ENCODE results near the gene C1orf115.

Gene C1orf115

DNA sequence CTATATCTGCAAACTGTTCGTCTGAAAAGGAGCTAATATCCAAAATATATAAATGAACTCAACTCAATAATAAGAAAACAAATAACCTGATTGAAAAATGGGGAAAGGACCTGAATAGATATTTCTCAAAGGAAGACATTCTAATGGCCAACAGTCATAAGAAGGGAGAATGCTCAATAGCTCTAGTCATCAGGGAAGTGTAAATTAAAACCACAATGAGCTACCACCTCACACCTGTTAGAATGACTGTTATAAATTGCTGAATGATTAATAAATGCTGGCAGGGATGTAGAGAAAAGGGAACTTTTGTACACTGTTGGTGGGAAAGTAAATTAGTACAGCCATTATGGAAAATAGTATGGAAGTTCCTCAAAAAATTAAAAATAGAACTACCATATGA is 21.2 kb upstream of the C1orf115 start:
- in situ Hi-C loops (cut with HindIII; ENCODE audit: low sequenced_read_pairs), result no loop called here
- no peak overlapping the region for H3K4me3 ChIP-seq (ENCODE audit: low read depth, low read length)
- TF ChIP-seq, protein P1, sequence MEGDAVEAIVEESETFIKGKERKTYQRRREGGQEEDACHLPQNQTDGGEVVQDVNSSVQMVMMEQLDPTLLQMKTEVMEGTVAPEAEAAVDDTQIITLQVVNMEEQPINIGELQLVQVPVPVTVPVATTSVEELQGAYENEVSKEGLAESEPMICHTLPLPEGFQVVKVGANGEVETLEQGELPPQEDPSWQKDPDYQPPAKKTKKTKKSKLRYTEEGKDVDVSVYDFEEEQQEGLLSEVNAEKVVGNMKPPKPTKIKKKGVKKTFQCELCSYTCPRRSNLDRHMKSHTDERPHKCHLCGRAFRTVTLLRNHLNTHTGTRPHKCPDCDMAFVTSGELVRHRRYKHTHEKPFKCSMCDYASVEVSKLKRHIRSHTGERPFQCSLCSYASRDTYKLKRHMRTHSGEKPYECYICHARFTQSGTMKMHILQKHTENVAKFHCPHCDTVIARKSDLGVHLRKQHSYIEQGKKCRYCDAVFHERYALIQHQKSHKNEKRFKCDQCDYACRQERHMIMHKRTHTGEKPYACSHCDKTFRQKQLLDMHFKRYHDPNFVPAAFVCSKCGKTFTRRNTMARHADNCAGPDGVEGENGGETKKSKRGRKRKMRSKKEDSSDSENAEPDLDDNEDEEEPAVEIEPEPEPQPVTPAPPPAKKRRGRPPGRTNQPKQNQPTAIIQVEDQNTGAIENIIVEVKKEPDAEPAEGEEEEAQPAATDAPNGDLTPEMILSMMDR (IDR thresholded peaks at IDR 0.05; ENCODE audit: low read depth, low read length, missing control alignments), result no peak
- DNase-seq (ENCODE audit: low read depth), result no peak

DNA sequence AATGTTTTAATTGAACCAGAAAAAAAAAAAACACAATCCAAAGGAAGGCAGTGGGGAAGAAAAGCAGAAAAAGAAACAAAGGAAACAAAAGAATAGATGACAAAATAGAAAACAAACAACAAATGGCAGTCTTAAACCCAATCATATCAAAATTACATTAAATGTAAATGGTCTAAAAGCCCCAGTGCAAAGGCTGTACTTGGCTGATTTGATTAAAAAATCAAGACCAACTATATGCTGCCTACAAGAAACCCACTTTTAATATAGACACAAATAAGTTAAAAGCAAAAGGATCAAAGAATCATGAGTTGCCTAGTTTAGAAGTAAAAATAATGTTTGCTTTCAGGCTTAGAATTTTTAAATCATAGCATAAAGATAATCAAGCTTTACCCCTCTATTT is 19.8 kb upstream of the C1orf115 start:
- H3K4me3 ChIP-seq (ENCODE audit: low read depth, low read length), result no peak overlapping the region
- DNase-seq (ENCODE audit: low read depth), result no peak
- in situ Hi-C loops (cut with HindIII; ENCODE audit: low sequenced_read_pairs), result no loop called here
- TF ChIP-seq, protein P1 (IDR thresholded peaks at IDR 0.05; ENCODE audit: low read depth, low read length, missing control alignments), result no peak

DNA sequence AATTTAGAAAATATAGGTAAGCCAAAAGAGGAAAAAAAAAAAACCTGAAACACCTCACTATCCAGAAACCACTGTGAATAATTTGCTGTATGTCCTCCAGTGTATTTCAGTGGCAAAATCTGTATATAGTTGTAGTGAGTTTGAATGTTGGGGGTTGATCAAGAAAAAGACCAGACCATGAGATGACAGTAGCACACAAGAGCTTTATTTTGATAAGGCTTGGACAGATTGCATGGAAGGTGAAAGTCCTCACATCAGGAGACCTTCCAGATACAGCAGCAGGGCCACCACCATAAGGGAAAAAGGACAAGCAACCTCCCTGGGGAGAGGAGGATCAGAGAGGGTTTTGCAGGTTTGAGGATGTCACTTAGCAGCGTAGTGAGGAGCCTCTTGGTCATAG is 16.2 kb upstream of the C1orf115 start:
- no peak for DNase-seq (ENCODE audit: low read depth)
- in situ Hi-C loops (cut with HindIII; ENCODE audit: low sequenced_read_pairs), result no loop called here
- H3K4me3 ChIP-seq (ENCODE audit: low read depth, low read length), result no peak overlapping the region
- TF ChIP-seq, protein P1 (IDR thresholded peaks at IDR 0.05; ENCODE audit: low read depth, low read length, missing control alignments), result no peak

DNA sequence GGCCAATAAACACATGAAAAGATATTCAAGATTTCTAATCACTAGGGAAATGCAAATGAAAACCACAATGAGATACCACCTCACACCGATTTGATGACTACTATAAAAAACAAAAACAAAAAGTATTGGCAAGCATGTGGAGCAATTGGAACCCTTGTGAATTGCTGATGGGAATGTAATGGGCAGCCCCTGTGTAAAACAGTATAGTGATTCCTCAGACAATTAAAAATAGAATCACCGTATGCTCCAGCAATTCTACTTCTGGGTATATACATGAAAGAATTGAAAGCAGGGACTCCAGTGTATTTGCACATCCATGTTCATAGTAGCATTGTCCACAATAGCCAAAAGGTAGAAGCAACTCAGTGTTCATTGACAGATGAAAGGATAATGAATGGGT is 12.9 kb upstream of the C1orf115 start:
- in situ Hi-C loops (cut with HindIII; ENCODE audit: low sequenced_read_pairs), result no loop called here
- TF ChIP-seq, protein P1 (IDR thresholded peaks at IDR 0.05; ENCODE audit: low read depth, low read length, missing control alignments), result no peak
- no peak for DNase-seq (ENCODE audit: low read depth)
- H3K4me3 ChIP-seq (ENCODE audit: low read depth, low read length), result no peak overlapping the region

DNA sequence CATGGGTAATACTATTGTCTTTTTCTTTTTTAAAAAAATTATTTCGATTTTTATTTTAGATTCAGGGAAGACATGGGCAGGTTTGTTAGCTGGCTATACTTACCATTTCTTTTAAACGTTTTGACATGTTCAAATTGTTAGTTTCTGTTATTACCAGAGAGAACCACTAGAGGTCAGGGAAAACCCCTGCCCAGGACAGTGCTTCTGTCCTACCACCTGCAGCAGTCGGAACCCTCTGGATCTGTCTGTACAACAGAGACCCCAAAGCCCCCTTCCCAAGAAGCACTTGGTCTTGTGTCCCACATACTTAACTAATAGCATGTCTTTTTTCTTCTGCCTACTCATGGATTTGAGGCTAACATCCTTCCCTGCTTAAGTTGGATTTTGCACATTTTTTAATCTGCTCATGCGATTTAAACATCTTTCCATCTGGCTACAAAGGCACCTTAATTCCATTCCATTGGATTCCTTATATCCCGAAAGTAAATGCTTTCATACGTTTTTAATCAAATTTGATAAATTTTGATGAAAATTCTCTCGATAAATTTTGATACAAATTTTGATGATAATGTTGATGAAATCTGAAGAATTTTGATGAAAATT is 10.0 kb upstream of the C1orf115 start:
- H3K4me3 ChIP-seq (ENCODE audit: low read depth, low read length), result no peak overlapping the region
- in situ Hi-C loops (cut with HindIII; ENCODE audit: low sequenced_read_pairs), result no loop called here
- TF ChIP-seq, protein P1 (IDR thresholded peaks at IDR 0.05; ENCODE audit: low read depth, low read length, missing control alignments), result peak; percentile 79
- no peak for DNase-seq (ENCODE audit: low read depth)

DNA sequence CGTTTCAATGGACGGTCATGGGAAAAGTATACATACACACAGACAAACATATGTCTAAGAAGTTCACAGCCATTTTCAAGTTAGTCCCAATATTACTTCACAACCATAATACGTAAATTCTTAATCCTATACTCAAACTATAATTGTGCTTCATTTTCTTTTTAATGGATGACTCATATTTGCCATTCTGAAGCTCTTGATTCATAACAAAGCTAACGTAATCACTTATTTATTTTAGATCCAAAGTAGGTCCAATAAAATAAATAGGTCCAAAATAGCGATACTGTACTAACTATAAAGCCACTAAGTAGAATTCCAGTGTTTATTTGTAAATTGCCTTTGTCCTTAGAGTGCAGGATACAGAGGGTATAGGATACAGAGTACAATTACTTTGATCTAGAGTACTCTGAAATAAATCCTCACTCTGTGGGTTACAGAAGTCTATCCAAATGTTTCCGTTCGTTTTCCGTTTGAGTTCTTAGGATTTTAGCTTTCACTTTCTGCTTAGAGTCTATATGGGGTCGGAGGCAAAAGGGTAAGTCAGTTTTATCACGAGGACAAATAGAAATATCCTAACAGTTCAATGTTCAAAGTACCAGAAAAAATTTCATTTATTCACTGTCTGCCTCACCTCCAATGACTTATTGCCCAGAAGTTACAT is 8.8 kb upstream of the C1orf115 start:
- no peak overlapping the region for H3K4me3 ChIP-seq (ENCODE audit: low read depth, low read length)
- TF ChIP-seq, protein P1 (IDR thresholded peaks at IDR 0.05; ENCODE audit: low read depth, low read length, missing control alignments), result no peak
- DNase-seq (ENCODE audit: low read depth), result no peak
- in situ Hi-C loops (cut with HindIII; ENCODE audit: low sequenced_read_pairs), result no loop called here
